GM12892 (cell line): ENCODE data around the gene GMPS.

Source experiments
- POLR2A ChIP-seq: IDR thresholded peaks from 2 replicates; pipeline ENCODE4 v1.6.1; 2011; ENCODE audit warnings: low read depth, low read length, control low read depth
- POLR2AphosphoS5 ChIP-seq: IDR thresholded peaks from 2 replicates; pipeline ENCODE4 v1.6.1; 2011; ENCODE audit warnings: low read depth, low read length, control low read depth

DNA sequence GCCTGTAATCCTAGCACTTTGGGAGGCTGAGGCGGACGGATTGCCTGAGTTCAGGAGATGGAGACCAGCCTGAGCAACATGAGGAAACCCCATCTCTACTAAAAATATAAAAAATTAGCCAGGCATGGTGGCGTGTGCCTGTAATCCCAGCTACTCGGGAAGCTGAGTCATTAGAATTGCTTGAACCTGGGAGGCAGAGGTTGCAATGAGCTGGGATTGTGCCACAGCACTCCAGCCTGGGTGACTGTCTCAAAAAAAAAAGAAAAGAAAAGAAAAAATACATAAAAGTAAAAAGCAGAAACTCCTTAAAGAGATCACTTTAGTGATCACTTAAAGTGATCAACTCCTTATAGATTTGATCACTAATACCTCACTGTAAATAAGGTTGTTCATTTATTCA is 78.0 kb downstream of the GMPS start:
- no peak for TF ChIP-seq POLR2AphosphoS5
- no peak for TF ChIP-seq POLR2A
